Astrocyte (in vitro differentiated cells and primary cell): ENCODE results near the gene TMEM17. TPM values are rescaled to one million over a fixed set of nuclear protein-coding genes. Genes with fewer than 3 reads are reported as not detected.

Source experiments
- DNase-seq: peaks from one replicate; pipeline ENCODE4 v3.0.0-alpha.2; 2010; ENCODE audit warnings: low read depth
- FAIRE-seq: peaks from 2 replicates; lab custom pipeline; 2011; peaks lifted over from hg19 to GRCh38; lab: Jason Lieb, UNC
- H2AFZ ChIP-seq: 2 replicates; pipeline ENCODE4 v1.6.0; 2012; ENCODE audit warnings: low read depth, low read length, inconsistent platforms
- H3K27ac ChIP-seq: 2 replicates; pipeline ENCODE4 v1.5.1; 2011; ENCODE audit warnings: low read depth, low read length, inconsistent platforms
- H3K27me3 ChIP-seq: 2 replicates; pipeline ENCODE4 v1.6.0; 2011; ENCODE audit warnings: low read length, inconsistent platforms; ENCODE audit not compliant: insufficient read depth
- H3K36me3 ChIP-seq: 2 replicates; pipeline ENCODE4 v1.5.1; 2011; ENCODE audit warnings: low read length, inconsistent platforms; ENCODE audit not compliant: insufficient read depth
- H3K4me1 ChIP-seq: 2 replicates; pipeline ENCODE4 v1.5.1; 2011; ENCODE audit warnings: low read length, inconsistent platforms; ENCODE audit not compliant: insufficient read depth
- H3K4me2 ChIP-seq: 2 replicates; pipeline ENCODE4 v1.6.0; 2012; ENCODE audit warnings: low read length, inconsistent platforms
- H3K4me3 ChIP-seq: 2 replicates; pipeline ENCODE4 v1.5.1; 2011; ENCODE audit warnings: low read depth, mild to moderate bottlenecking, low read length, inconsistent platforms; ENCODE audit not compliant: insufficient read depth
- H3K79me2 ChIP-seq: 2 replicates; pipeline ENCODE4 v1.6.0; 2012; ENCODE audit warnings: mild to moderate bottlenecking, low read length, inconsistent platforms; ENCODE audit not compliant: insufficient read depth
- H3K9ac ChIP-seq: 2 replicates; pipeline ENCODE4 v1.6.0; 2012; ENCODE audit warnings: mild to moderate bottlenecking, low read length, inconsistent platforms
- H3K9me3 ChIP-seq: 2 replicates; pipeline ENCODE4 v1.5.1; 2012; ENCODE audit warnings: low read depth, mild to moderate bottlenecking, low read length, inconsistent platforms; ENCODE audit not compliant: insufficient read depth
- H4K20me1 ChIP-seq: 2 replicates; pipeline ENCODE4 v1.6.0; 2012; ENCODE audit warnings: low read length, inconsistent platforms; ENCODE audit not compliant: insufficient read depth
- H3K27ac Mint-ChIP-seq: one replicate; pipeline ENCODE4 v1.8.0; 2021; ENCODE audit warnings: mild to moderate bottlenecking, mixed read lengths; ENCODE audit not compliant: unreplicated experiment
- H3K27me3 Mint-ChIP-seq: one replicate; pipeline ENCODE4 v1.8.0; 2021; ENCODE audit warnings: low read depth, mixed read lengths; ENCODE audit not compliant: unreplicated experiment
- H3K36me3 Mint-ChIP-seq: one replicate; pipeline ENCODE4 v1.8.0; 2021; ENCODE audit warnings: low read depth, mixed read lengths; ENCODE audit not compliant: unreplicated experiment
- H3K4me1 Mint-ChIP-seq: one replicate; pipeline ENCODE4 v1.8.0; 2021; ENCODE audit warnings: low read depth, mixed read lengths; ENCODE audit not compliant: unreplicated experiment
- H3K4me3 Mint-ChIP-seq: one replicate; pipeline ENCODE4 v1.8.0; 2021; ENCODE audit warnings: mild to moderate bottlenecking, moderate library complexity, mixed read lengths; ENCODE audit not compliant: unreplicated experiment
- H3K9me3 Mint-ChIP-seq: one replicate; pipeline ENCODE4 v1.8.0; 2021; ENCODE audit warnings: mild to moderate bottlenecking, mixed read lengths; ENCODE audit not compliant: unreplicated experiment
- CTCF ChIP-seq: IDR thresholded peaks from 2 replicates; pipeline ENCODE4 v1.5.1; 2011; ENCODE audit warnings: low read depth, mild to moderate bottlenecking, inconsistent platforms, low read length, moderate library complexity; ENCODE audit not compliant: insufficient read depth
- EZH2 ChIP-seq: IDR thresholded peaks from 2 replicates; pipeline ENCODE4 v1.6.1; 2012; ENCODE audit warnings: mild to moderate bottlenecking, low read length, inconsistent platforms; ENCODE audit not compliant: insufficient read depth
- total RNA-seq: library from RNA; stranded (reverse); gene quantifications from 2 replicates; pipeline ENCODE4 v1.2.1, GENCODE V29; 2021

The TMEM17 gene
- total RNA-seq, 1 donor from 2014 or later, result 2.7 TPM

- Mint-ChIP-seq H3K4me3 (no peak overlapping the region), H3K27me3 (peaks cover 17% of the 10 kb centered on the region), H3K36me3 (no peaks in the 10 kb centered on the region), H3K9me3 (no peaks in the 10 kb centered on the region), H3K27ac (no peak overlapping the region), H3K4me1 (peaks cover 23% of the 10 kb centered on the region)
- Histone ChIP-seq H3K9ac (no peak overlapping the region), H2AFZ (no peak overlapping the region), H3K4me3 (no peak overlapping the region), H3K4me2 (no peak overlapping the region), H3K4me1 (peaks cover 21% of the 10 kb centered on the region), H3K9me3 (no peaks in the 10 kb centered on the region), H3K27me3 (peaks cover 3% of the 10 kb centered on the region), H3K36me3 (no peaks in the 10 kb centered on the region), H3K79me2 (no peaks in the 10 kb centered on the region), H3K27ac (no peak overlapping the region), H4K20me1 (no peaks in the 10 kb centered on the region)
- no peak for DNase-seq
- TF ChIP-seq CTCF (no peak), EZH2 (no peak)
- no peak for FAIRE-seq
Measured at GRCh38 chr2:62472312-62472711, 33.7 kb downstream of the TMEM17 start.

- TF ChIP-seq EZH2, result no peak
- TF ChIP-seq CTCF, result no peak
- FAIRE-seq (no peak), DNase-seq (no peak)
- Histone ChIP-seq H2AFZ (no peak overlapping the region), H3K36me3 (no peaks in the 10 kb centered on the region), H3K79me2 (no peaks in the 10 kb centered on the region), H4K20me1 (no peaks in the 10 kb centered on the region), H3K4me2 (no peak overlapping the region), H3K4me1 (peaks cover 21% of the 10 kb centered on the region), H3K27me3 (peaks cover 3% of the 10 kb centered on the region), H3K9me3 (no peaks in the 10 kb centered on the region), H3K9ac (no peak overlapping the region), H3K27ac (no peak overlapping the region), H3K4me3 (no peak overlapping the region)
- peaks cover 17% of the 10 kb centered on the region for H3K27me3 Mint-ChIP-seq
- no peak overlapping the region for H3K4me3 Mint-ChIP-seq
- no peak overlapping the region for H3K27ac Mint-ChIP-seq
- H3K36me3 Mint-ChIP-seq, result no peaks in the 10 kb centered on the region
- peaks cover 23% of the 10 kb centered on the region for H3K4me1 Mint-ChIP-seq
- H3K9me3 Mint-ChIP-seq, result no peaks in the 10 kb centered on the region
Measured at GRCh38 chr2:62471816-62472215, 34.2 kb downstream of the TMEM17 start.

- Histone ChIP-seq H3K27me3 (peaks cover 3% of the 10 kb centered on the region), H3K9me3 (no peaks in the 10 kb centered on the region), H3K27ac (no peak overlapping the region), H3K4me3 (no peak overlapping the region), H4K20me1 (no peaks in the 10 kb centered on the region), H3K4me2 (no peak overlapping the region), H3K4me1 (peaks cover 21% of the 10 kb centered on the region), H3K36me3 (no peaks in the 10 kb centered on the region), H3K79me2 (no peaks in the 10 kb centered on the region), H2AFZ (no peak overlapping the region), H3K9ac (no peak overlapping the region)
- H3K9me3 Mint-ChIP-seq, result no peaks in the 10 kb centered on the region
- no peaks in the 10 kb centered on the region for H3K36me3 Mint-ChIP-seq
- TF ChIP-seq EZH2 (no peak), CTCF (no peak)
- H3K27ac Mint-ChIP-seq, result no peak overlapping the region
- H3K27me3 Mint-ChIP-seq, result peaks cover 17% of the 10 kb centered on the region
- DNase-seq, result no peak
- H3K4me3 Mint-ChIP-seq, result no peak overlapping the region
- peaks cover 23% of the 10 kb centered on the region for H3K4me1 Mint-ChIP-seq
- no peak for FAIRE-seq
Measured at GRCh38 chr2:62471404-62471803, 34.6 kb downstream of the TMEM17 start.
